HG03108 (cell line): ENCODE measurements around the gene RTN4RL2.
A peak's percentile ranks its signal among the peaks of the same experiment; 100 is the strongest.

Experiments used
- ATAC-seq: cut with Tn5 transposase; IDR thresholded peaks from one replicate; pipeline ENCODE4 v1.9.1; 2021; ENCODE audit warnings: moderate library complexity; ENCODE audit not compliant: unreplicated experiment

RTN4RL2 gene

DNA sequence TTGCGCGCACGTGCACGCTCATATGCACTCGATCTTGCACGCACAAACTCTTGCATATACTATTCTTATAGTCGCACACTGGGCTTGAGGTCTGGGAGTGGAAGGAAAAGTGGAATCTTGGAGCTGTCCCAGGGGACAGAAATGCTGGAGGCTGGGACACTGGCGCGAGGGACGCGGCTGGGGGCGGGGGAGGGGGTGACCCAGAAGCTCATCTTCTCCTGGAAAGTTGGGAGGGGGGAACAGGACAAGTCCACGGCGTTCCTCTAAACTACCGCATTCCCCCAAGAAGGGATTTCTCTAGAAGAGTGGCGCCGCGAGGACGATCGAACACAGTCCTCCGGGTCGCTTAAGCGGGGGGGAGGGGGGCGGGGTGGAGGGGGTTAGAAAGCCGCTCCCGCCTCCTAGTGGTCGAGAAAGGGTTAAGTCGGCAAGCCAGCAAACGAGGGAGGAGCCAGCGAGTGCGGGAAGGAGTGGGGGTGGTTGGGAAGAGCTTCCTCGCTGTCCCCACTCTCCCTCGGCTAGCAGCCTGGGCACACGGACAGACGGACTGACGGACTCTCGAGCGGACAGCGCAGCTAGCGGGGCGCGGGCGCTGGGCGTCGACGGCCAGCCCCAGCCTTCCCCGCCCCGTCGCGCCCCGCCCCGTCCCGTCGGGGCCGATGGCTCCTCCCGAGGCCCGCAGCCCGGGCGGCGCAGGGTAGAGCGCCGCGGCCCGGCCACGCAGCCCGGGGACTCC is at the start of gene RTN4RL2:
Gene RTN4RL2, plus strand, starts transcription at position 507 of the 736 bp plus-strand sequence. CDS start 338 bp downstream, outside the sequence.
- no peak for ATAC-seq

DNA sequence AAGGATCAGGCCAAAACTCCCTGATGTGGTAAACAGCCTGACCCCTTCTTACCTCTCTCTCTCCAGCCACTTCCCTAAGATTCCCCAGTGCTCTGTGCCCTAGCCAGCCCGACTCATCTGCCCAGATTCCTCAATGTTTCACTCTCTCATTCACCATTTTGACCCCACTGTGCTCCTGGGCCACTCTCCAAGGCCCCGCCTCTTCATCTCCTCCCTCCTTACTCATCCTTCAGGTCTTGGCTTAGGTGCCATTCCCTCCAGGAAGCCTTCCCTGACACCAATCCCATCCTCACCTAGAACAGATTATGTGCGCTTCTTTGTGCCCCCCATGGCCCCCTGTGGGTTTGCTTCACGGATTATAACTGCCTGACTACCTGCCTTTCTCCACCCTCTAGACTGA is 46.6 kb upstream of the RTN4RL2 start:
- no peak for ATAC-seq

DNA sequence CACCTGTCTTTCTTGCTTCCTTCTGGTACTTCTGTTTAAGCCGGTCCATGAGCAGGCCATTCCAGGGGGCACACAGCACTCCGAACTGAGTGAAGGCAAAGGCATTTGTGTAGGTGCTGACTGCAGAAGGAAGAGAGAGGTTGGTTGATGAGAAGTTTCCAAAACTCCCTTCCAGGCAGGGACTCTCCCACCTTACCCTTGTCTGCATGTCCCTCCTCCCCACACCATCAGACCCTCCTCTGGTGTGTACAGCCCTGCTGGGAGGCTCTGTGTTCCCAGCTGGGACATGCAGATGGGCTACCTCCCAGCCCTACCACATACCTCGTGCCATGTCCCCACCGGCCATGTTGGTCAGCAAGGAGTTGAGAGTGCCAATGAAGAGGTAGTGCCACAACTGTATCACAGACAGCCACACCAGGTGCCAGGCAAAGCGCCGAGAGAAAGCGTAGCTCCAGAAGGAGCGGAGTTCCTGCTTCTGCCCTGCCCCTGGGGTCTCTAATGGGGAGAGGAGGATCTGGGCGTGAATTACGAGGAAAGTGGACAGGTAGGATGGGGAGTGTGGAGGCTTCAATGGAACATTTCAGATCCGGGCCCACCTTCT is 45.6 kb upstream of the RTN4RL2 start:
- ATAC-seq: no peak

DNA sequence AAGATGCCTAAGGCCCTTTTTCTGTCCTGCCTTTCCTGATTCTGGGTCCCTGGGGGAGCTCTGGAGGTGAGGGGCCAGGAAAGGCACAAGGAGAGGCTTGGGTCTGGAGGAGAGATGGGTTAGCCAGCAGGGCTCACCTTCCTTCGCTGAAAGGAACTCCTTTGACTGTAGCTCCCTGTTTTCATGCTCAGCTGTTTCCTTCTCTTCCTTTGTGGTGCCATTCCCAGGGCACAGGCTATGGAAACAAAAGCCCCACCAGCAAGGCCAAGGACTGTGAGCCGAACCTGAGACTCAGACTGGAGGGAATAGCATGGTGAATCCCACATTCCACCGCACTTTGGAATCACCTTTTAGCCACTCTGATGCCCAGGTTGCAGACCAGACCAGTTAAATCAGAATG is 43.9 kb upstream of the RTN4RL2 start:
- no peak for ATAC-seq

DNA sequence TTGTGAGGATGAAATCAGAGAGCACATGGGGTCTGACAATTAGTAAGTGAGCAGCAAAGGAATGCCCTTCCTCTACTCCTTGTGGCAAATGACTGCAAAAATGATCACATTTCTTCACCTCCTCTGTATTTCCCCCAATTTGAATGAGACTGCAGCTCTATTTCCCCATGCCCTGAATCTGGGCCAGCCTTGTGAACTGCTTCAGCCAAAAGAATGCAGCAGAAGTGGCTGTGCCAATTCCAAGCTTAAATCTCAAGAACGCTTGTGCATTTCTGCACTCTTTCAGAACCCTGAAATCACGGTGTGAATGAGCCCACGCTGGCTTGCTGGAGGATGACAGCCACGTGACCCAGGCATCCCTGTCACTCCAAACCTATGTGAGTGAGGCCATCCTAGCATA is 43.3 kb upstream of the RTN4RL2 start:
- ATAC-seq: no peak

DNA sequence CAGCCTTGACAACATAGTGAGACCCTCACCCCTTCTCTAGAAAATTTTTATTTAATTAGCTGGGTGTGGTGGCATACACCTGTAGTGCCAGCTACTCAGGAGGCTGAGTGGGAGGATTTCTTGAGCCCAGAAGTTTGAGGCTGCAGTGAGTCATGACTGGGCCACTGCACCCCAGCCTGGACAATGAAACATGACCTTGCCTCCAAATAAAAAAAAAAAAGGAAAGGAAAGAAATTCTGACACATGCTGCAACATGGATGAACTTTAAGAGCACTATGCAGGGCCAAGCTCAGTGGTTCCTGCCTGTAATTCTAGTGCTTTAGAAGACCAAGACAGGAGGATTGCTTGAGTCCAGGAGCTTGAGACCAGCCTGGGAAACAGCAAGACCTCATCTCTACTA is 42.2 kb upstream of the RTN4RL2 start:
- ATAC-seq: no peak

DNA sequence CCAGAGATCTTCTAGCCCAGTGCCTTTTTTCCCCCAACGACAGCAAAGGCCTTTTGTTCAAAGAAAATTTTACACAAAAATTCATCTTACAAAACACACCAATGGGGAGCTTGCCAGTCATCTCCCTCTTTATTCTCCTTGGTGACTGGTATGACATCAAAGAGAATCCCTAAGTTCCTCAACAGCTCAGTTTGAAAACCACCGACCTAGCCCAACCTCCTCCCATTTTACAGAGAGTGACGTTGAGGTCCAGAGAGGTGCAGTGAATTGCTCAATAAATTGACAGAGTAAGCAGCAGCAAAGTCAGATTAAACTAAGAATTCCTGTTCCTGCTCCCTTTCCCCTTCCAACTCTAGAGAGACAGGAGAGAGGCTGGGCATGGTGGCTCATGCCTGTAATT is 41.2 kb upstream of the RTN4RL2 start:
- ATAC-seq: no peak

DNA sequence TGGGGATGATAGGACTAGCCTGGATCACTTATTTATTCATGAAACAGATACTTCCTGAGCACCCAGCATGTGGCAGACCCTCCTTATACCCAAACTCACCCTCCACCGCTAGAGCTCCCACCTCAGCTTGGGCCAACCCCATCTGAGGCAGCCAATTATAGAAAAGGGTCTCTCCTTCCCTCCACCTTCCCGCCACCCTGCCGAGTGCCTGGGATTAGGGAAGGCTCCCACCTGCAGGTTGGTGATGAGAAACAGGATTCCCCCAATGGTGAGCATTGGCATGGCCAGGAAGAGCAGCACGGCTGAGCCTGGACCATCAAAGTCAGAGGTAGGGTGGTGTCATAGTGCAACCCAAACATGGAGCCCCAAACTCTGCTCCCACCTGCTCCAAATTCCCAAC is 39.3 kb upstream of the RTN4RL2 start:
- no peak for ATAC-seq

DNA sequence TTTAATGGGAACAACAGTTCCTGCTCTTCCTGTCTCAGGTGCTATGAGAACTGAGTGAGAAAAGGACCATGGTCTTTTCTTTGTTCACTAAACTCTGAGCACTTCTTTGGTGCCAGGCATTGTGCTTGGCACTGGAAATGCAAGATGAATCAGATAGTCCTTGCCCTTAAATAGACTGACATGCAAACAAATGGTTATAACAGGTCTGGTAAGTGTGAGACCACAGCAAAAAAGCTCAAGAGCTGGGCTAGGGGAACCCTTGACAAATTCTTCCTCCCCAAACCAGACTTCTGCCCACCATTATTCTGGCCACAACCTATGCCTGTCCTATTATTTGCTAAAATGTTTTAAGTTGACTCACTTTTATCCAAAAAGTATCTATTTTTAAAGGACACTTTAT is 38.5 kb upstream of the RTN4RL2 start:
- ATAC-seq: no peak

DNA sequence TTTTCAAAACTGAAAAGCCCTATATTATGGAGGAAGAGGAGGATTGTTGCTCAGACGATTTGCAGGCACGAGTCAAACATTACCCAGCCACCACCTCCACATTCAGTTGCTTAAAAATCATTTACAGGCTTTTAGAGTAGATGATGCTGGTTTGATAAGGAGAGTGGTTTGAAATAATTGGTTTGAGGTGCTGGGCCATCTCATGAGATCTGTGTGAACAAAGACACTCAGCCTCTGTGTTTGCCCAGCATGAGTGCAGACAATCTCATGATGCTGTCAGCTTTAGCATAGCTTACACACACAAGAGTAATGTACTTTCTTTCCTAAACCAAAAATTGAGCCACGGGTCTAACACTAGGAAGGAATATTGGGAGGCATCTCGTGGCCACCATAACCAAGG is 37.7 kb upstream of the RTN4RL2 start:
- no peak for ATAC-seq

DNA sequence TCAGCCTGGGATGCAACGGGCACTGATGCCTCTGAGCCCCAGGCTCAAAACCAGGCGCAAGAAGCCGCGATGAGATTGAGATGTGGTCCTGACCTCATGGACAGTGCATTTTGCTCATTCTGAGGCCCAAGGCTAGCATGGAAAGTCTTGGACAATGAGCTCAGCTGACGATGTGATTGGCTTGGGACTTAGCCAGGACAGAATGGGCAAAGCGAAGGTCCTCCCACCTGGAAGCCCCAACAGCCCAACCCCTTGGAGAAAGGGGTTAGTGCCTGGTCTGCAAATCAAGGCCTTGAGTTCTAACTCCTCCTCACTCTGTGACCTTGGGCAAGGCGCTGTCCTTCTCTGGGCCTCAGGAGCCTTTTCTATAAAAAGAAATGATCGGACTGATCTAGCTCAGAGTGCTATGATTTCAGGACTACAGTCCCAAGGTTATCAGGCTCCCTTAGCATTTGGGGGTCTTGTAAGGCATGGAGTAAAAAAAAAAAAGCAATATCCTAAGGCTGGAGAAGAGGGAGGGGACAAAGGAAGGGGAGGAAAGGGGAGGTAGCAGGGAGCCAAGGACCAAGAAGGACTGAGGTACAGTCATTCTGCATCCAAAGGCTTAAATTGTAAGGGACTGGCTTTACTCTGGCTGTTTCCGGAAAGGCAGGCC is 36.1 kb upstream of the RTN4RL2 start:
- ATAC-seq: no peak

DNA sequence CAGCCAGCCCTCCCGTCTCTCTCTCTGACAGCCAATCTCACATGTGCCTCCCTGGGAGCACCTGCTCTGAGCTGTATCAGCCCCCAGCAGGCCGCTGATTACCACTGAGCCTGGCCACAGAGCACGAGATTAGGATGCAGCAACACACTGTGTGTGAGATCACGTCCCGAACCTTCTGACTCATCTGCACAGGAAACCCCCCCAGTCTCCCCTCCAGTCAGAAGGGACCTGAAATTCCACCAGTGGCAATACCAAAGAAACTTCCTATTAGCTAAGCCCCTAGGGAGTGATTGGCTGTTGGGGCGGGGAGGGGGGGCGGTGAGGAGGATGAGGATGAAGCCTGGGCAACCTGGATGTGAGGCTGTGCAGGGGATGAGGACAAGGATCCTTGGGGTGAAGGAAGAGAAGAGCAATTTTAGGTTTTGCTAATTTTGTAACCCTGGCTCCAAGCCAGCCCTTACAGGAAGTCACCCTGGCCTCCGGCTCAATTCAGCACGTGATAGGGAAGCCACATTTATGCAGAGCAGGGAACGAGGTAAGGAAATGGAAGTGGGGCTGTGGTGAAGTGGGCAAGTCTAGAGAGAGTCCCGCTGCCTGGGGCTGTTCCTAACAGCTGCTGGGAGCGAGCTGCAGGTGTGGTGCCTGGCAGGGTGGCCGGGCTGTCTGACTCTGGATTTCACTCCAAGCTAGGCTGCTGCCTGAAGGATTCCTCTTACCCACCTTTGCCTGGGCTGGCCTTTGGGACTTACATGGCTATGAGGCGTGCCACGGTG is 35.4 kb upstream of the RTN4RL2 start:
- ATAC-seq: peak; percentile 87

DNA sequence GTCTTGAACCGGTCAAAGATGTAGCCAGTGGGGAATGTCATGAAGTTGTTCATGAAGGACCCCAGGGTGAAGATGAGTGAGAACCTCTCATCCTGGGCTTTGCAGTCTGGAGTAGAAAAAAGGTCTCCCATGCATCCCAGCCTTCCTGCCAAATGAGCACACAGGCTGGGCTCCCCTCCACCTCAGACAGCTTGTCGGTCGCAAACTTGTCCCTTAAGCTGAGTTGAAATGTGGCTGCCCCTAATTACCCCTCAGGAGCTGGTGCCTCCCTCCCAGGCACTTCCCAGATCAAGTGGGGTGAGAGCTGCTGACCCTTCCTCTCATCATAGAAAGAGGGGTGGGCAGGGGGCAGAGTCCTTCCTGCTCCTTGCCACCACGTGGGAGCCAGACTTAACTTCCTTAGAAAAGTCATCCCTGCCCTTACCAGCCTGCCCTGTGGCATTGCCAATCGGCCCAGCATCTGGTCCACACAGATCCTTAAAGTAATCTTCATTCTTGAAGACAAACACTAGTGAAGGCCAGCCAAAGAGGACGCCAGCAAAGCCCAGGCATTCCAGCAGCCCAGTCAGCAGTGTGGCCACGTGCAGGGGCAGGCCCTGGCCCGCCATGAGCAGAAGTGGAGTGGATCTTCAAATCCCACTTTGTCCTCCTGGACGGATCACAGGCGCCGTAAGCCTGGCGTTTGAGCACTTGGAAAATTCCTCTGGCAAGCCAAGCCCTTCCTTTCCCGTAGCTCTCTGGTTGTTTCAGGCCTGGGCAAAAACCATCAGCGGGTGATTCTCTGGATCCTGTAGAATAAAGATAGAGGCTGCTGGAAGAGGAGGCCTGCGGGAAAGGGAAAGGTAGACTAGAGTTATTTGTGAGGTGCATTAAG is 34.5 kb upstream of the RTN4RL2 start:
- no peak for ATAC-seq

DNA sequence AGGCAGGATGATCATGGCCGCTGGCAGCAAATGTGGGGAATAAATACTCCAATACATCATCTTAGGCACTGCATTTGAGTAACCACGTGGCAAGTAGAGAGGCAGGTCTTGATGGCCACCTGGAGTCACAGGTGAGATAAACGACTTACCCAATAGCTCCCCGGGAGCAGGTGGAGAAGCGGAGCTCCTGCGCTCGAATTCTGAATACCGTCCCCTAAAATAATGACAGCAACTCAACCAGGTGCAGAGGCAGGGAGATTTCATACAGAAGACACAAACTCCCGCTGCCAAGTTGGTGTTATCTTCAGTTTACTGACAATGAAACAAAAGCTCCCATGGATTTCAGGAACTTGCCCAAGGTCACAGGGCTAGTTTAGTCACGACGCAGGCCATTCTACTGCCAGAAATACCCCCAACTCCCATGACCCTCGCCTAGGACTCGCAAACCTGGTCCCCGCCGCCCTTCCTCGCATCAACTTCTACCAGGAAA is 33.8 kb upstream of the RTN4RL2 start:
- ATAC-seq: no peak

DNA sequence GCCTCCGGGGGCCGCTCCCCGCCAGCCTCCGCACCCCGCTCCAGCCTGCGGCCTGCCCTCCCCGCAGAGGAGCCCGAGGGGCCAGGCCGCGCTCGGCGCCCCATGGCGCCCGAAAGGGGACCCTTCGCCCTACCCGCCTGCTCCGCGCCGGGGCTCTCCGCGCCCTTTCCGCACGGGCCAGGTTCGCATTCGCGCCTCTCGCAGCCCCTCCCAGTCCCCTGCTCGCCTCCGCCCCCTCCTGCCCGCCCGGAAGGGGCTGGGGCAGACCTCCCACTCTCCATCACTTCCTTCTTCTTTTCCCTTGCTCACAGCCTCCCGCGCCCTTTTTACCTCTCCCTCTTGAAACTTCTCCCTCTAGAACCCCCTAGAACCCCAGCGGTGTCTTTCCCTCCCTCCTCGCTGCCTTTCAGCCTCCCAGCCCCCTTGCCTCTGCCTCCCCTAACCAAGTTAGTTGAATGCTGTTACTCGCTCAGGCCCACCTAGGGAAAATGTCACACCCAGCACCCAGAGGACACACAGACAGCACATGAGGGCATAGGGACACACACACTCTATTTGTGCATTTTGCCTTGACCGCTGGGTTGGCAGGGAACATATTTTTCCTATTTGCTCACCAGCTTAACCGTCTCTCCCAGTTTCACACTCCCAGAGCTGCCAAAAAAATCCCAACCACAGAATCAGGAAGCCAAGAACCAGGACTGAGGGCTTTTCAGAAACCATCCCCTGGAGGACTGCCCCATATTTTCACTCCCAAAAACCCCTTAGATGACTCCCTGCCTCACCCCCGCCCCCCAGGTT is 33.2 kb upstream of the RTN4RL2 start, which contains the start of gene SLC43A3:
Gene SLC43A3, minus strand, starts transcription at position 193 of the 798 bp plus-strand sequence. CDS start 949 bp downstream, outside the sequence.
- peak; percentile 37 for ATAC-seq

DNA sequence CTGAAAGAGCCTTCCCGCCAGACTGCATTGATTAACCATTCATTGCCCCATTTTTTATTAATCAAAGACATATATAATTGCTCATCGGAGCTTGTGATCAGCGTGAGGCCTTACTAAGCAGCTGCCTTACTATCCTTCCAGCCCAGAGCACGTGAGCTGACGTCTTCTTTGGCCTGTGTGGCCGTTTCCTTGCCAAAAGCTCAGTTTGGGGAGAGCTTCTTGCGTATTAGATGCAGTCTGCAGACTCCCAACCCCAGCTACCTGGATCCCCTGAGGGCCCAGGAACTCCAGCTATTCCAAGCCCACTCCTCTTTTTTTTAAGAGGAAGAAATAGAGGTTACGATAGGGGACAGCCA is 32.6 kb upstream of the RTN4RL2 start:
- no peak for ATAC-seq

DNA sequence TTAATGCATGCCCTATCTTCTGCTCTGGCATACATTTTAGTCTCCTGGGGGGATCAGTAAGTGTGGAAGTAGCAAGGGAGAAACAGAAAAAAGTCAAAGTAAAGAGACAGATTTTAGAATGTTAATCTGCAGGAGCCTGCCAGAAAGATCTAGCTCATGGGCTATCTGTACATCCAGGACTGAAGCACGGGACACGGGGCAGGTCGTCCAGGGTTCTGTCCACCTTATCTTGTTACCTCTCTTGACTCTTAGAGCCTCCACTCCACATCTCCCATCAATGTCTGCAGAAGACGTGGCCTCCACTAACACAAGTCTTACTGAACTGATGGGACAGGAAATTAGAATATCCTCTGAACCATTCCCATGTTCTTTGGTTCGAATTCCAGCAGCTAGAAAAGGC is 31.7 kb upstream of the RTN4RL2 start:
- no peak for ATAC-seq

DNA sequence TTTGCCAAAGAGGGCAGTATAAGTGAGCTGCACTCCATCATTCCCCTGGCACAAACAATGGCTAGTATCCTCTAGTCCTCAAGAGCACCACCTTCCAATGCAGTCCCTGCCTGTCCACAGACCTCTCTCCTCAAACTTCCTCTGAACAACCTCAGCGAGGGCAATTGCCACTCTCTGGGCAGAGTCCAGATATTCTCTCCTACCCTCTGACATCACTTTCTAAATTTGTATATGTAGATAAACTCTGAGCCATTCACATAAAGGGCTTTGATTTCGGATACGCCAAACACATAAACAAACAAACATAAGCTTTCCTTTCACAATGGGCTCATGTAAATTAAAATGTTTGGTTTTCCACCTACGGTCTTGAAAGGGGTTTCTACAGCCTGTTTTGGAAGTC is 30.4 kb upstream of the RTN4RL2 start:
- ATAC-seq: no peak

DNA sequence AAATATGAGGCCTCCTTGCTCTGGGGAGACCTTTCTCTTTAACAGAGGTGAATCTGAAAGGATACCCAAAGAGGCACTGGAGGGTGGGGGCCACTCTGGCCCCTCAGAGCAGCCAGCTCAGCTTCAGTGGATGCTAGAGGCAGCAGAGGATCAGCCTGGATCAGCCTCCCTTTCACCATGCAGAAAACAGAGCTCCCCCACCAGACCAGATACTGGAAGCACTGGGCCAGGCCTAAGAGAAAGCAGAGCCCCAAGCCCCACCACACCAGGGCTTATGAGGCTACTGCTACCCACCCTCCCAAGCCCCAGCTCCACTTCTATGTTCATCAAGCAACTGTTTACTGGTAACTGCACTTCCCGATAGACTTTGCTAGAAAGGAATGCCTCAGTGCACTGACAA is 29.4 kb upstream of the RTN4RL2 start:
- no peak for ATAC-seq

DNA sequence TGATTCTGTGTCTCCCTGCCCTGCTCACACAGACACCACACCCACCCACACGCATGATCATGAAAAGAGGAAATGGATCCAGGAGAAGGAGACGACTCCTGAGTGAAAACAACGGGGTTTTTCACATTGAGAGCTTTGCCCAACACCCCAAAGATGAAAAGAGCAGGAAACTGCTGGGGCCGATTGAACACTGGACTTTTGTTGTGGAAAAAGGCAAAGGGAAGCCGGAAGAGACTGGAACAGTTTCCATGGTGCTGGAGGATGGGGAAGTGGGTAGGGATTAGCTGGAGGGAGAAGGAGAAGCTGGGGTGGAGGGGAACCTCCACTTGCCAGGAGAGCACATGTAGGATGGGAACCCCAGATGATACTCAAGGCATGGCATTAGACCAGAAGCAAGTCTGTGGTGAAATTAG is 28.2 kb upstream of the RTN4RL2 start:
- ATAC-seq: no peak
